Vagina (tissue), 2 donors: ENCODE data around the gene EML4.

Experiments
- CTCF ChIP-seq, 3 experiments: fragments of 450-650 bp in 2 of 3; fragments of 200-600 bp in 1 of 3; sonication (generic) in 1 of 3; IDR thresholded peaks; one replicate each; pipeline ENCODE4 v1.5.1; 2017 to 2019; ENCODE audit warnings: antibody characterized with exemption in 3 of 3, mild to moderate bottlenecking in 2 of 3, moderate library complexity in 2 of 3
- POLR2AphosphoS5 ChIP-seq, 2 donors: sonication (generic); formaldehyde crosslinking; IDR thresholded peaks; one replicate each; pipeline ENCODE4 v1.9.0; 2017; ENCODE audit warnings: antibody characterized with exemption in 2 of 2, mild to moderate bottlenecking in 2 of 2, low read depth in 1 of 2; ENCODE audit not compliant: insufficient read depth in 1 of 2

- no peak for TF ChIP-seq CTCF (IDR thresholded peaks at IDR 0.05)
- TF ChIP-seq POLR2AphosphoS5 (IDR thresholded peaks at IDR 0.05; ENCODE audit: insufficient read depth in 1 of 2, low read depth in 1 of 2): no peak
Observed at GRCh38 chr2:42230891-42231290, 61.7 kb downstream of the EML4 start.
